Retinal pigment epithelial cell (primary cell): Measurements from ENCODE around the gene FOXS1.

Source experiments
- DNase-seq: peaks from one replicate; pipeline ENCODE4 v3.0.0-alpha.2; 2010; ENCODE audit warnings: low read depth
- H3K4me3 ChIP-seq: 2 replicates; pipeline ENCODE4 v1.5.1; 2011; ENCODE audit warnings: mild to moderate bottlenecking, low read length, control low read depth, moderate library complexity
- TF ChIP-seq, protein P1 (sequence below): conservative IDR thresholded peaks from 2 replicates; pipeline ENCODE4 v1.5.1; 2011; ENCODE audit warnings: low read depth, low read length, control low read depth, inconsistent platforms

The FOXS1 gene

DNA sequence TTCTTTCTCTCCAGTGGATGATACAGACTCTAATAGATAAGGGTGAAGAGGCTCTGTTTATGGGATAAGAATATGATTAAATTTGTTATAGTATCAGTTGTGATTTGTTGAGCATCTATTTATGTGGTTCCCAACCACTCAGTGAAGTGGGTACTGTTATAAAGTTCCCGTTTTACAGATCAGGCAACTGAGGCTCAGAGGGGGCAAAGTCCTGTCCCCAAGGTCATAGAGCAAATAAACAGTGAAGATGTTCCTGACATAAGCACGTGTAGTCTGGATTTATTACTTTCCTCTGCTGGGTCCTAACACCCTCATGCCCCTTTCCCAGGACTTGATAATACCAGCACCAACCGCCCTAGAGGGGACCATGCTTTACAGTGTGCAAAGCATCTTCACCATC is 20.8 kb upstream of the FOXS1 start:
- H3K4me3 ChIP-seq = no peak overlapping the region
- DNase-seq = no peak
- TF ChIP-seq, protein P1, sequence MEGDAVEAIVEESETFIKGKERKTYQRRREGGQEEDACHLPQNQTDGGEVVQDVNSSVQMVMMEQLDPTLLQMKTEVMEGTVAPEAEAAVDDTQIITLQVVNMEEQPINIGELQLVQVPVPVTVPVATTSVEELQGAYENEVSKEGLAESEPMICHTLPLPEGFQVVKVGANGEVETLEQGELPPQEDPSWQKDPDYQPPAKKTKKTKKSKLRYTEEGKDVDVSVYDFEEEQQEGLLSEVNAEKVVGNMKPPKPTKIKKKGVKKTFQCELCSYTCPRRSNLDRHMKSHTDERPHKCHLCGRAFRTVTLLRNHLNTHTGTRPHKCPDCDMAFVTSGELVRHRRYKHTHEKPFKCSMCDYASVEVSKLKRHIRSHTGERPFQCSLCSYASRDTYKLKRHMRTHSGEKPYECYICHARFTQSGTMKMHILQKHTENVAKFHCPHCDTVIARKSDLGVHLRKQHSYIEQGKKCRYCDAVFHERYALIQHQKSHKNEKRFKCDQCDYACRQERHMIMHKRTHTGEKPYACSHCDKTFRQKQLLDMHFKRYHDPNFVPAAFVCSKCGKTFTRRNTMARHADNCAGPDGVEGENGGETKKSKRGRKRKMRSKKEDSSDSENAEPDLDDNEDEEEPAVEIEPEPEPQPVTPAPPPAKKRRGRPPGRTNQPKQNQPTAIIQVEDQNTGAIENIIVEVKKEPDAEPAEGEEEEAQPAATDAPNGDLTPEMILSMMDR = no peak

DNA sequence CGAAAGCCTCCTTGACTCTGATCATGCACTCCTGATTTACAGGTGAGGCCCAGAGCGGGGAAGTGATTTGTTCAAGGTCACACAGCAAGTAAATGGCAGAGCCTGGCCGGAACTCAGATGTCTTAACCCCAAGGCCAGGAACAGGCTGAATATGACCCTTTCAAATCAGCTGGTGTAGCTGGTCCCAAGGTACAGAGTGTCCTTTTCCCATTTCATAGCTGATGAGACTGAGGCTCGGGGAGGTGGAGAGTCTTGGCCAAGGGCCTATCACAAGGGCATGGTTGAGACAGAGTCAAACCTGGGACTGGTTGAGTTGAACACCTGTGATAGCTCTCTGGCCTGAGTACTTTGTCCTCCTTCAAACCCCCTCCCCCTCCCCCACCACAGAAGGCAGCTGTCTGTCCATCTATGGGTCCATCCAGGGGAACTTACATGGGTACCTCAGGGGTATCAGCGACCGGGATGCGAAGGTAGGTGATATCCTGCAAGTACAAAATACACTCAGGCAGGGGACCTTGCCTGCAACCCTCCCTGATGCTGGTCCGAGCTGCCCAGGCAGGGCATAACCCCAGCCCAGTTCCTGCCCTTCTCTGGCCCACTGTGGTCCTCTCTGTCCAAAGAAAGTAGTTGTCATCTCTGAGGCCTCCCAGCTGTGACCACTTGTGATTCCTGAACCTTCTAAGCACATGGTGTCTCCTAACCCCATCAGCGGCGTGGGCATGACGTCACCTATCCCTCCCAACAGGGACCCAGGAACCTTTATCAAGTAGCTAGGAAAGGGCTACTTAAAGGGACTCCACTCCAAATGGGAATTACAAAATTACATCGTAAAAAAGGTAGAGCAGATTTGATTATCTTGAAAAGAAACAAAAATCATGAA is 19.4 kb upstream of the FOXS1 start:
- no peak overlapping the region for H3K4me3 ChIP-seq
- no peak for DNase-seq
- TF ChIP-seq, protein P1 = no peak

DNA sequence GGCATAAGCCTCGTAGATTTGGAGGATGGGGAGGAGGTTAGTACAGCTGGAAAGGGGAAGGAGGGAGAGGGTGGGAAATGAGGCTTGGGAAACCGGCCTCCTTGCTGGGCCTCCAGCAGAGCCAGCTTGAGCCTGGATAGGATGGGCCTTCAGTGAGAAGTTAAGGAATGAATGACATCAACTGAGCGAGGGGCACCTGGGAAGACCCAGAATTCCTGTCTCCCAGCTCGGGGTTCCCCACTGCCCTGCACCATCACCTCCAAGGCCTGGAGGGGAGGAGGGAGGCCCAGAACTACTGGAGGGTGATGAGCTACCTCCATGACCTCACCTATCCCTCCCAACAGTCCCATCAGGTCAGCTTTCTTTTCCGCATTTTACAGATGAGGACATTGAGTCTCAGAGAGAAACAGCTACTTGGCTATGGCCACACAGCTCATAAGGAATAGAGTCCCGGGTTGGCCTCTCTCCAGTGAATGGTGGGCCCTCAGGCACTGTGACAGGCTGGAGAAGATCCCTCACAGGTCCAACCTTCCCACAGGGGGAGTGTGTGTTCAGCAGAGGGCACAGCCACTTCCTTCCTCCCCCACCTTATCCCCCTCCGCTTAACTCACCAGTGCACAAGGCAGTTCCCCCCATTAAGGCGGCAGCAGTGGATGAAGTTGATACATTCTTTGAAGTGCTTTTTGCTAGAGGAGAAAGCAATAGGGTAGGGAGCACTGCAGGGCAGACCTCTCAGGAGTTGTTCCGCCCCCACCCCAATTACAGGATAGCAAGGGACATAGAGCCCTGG is 18.1 kb upstream of the FOXS1 start:
- TF ChIP-seq, protein P1 = no peak
- H3K4me3 ChIP-seq = no peak overlapping the region
- DNase-seq = no peak

DNA sequence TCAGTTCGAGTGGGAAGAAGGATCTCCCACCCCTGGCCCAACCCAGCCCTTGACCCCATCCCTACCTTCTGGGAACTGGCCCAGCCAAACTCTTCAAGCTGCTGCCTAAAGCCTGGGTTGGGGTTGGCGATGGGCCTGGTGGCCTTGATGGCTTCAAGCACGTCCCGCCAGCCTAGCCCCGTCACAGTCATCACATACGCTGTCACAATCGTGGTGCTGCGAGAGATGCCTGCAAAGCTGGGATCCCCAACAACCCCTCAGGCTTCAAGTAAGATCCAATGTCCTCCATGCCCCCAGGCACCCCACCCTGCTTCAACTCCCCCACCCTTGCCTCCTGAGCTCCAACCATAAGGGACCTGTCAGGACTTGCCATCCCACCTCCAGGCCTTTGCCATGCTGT is 17.1 kb upstream of the FOXS1 start:
- TF ChIP-seq, protein P1 = no peak
- no peak for DNase-seq
- no peak overlapping the region for H3K4me3 ChIP-seq

DNA sequence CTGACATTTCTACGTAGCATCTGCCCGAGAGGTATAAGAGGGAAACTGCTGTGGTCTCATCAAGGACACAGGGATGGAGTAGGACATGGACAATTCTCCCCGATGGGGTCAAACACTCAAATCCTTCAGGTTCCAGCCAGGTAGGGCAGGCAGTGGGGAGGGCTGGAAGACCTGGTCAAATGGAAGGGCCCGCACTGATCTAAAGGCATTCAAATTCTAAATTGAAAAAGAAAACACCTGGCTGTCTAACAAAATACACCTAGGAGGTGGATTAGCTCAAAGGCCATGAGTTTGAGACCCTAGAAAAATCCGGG is 16.7 kb upstream of the FOXS1 start:
- no peak overlapping the region for H3K4me3 ChIP-seq
- DNase-seq = no peak
- TF ChIP-seq, protein P1 = no peak

DNA sequence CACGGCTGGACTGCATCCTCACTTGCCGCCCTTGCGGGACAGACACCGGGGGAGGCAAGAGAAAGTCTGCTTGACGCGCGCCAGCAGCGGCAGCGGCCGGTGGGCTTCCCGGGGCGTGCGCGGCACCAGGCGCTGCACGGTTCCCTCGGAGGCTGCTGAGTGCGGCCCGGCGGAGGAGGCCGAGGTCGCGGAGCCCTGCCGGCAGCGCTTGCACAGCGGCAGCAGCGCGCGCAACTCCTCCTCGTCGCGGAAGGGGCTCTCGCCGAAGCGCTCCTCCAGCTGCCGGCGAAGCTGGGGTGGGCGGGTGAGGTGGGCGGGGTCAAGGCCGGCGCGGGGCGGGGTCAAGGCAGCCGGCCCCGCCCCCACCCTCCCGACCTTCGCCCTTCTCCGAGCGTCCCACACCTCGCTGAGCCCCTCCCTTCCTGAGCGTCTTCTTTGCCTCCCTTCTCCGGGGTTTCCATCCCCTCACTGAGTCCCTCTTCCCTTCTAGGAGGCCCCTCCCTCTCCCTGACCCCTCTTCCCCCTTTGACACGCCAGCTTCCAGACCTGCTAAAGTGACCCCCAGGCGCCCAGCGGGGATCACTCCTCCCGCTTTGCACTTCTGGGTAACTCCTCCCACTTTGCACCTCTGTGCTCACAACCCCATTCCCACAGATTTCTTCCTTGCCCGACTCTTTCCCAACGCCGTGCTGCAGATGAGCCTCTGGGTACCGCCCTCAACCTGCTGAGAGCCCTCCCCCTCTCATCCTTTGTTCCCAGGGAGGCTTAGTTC is 16.2 kb upstream of the FOXS1 start:
- TF ChIP-seq, protein P1 = no peak
- no peak for DNase-seq
- H3K4me3 ChIP-seq = peak overlapping the region; percentile 45

DNA sequence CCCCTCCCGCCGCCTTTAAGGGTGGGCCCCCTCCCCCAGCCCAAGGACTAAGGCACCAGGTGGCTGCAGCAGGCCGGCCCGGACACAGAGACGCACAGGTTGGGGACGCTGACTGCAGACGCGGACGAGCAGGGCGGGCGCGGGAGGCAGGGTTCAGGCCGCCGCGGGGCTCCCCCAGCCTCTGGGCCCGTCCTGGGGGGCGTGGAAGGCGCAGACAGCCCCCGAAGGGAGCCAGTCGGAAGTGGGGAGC is 15.7 kb upstream of the FOXS1 start:
- H3K4me3 ChIP-seq = peak overlapping the region; percentile 44
- DNase-seq = no peak
- TF ChIP-seq, protein P1 = no peak
